Measurements from ENCODE around the gene SCAMP1.

GRCh38 chr5:78377056-78377717 is 16.8 kb downstream of the SCAMP1 start:
- TF ChIP-seq CTCF (conservative IDR thresholded peaks at IDR 0.05; ENCODE audit: low read length), result no peak
- TF ChIP-seq EZH2phosphoT487 (IDR thresholded peaks at IDR 0.05; ENCODE audit: borderline replicate concordance, low read depth, low read length), result no peak

Data from OCI-LY7 (cell line).